Smooth muscle cell (in vitro differentiated cells): ENCODE measurements around the gene INHBC. TPM values are rescaled to one million over a fixed set of nuclear protein-coding genes. Genes with fewer than 3 reads are reported as not detected.

Experiments
- DNase-seq: peaks from one replicate; lab custom pipeline; 2025; ENCODE audit not compliant: unreplicated experiment; lab: John Stamatoyannopoulos, UW
- H2AFZ ChIP-seq: fragments of 200-600 bp; sonication (generic); 2 replicates; pipeline ENCODE4 v1.6.0; 2016; ENCODE audit warnings: antibody characterized with exemption, low read depth, mild to moderate bottlenecking
- H3F3A ChIP-seq: fragments of 200-600 bp; sonication (generic); 2 replicates; pipeline ENCODE4 v1.6.0; 2017; ENCODE audit warnings: antibody characterized with exemption, low read depth
- H3K27ac ChIP-seq: fragments of 200-600 bp; sonication (generic); 2 replicates; pipeline ENCODE4 v1.5.1; 2016; ENCODE audit warnings: low read depth, mild to moderate bottlenecking
- H3K27me3 ChIP-seq: fragments of 200-600 bp; sonication (generic); 2 replicates; pipeline ENCODE4 v1.6.1; 2016; ENCODE audit warnings: low read depth, mild to moderate bottlenecking
- H3K36me3 ChIP-seq: fragments of 200-600 bp; sonication (generic); 2 replicates; pipeline ENCODE4 v1.5.1; 2016; ENCODE audit warnings: low read depth
- H3K4me1 ChIP-seq: fragments of 200-600 bp; sonication (generic); 2 replicates; pipeline ENCODE4 v1.5.1; 2016; ENCODE audit warnings: low read depth
- H3K4me2 ChIP-seq: fragments of 200-600 bp; sonication (generic); 2 replicates; pipeline ENCODE4 v1.6.0; 2016; ENCODE audit warnings: mild to moderate bottlenecking
- H3K4me3 ChIP-seq: fragments of 200-600 bp; sonication (generic); 2 replicates; pipeline ENCODE4 v1.5.1; 2016; ENCODE audit warnings: mild to moderate bottlenecking
- H3K79me2 ChIP-seq: fragments of 200-600 bp; sonication (generic); 2 replicates; pipeline ENCODE4 v1.6.0; 2016; ENCODE audit warnings: low read depth, mild to moderate bottlenecking
- H3K9ac ChIP-seq: fragments of 200-600 bp; sonication (generic); 2 replicates; pipeline ENCODE4 v1.6.0; 2016; ENCODE audit warnings: low read depth
- H3K9me3 ChIP-seq: fragments of 200-600 bp; sonication (generic); replicated peaks from 2 replicates; pipeline ENCODE4 v1.5.1; 2016; ENCODE audit warnings: low read depth
- H4K20me1 ChIP-seq: fragments of 200-600 bp; sonication (generic); 2 replicates; pipeline ENCODE4 v1.6.0; 2016; ENCODE audit warnings: low read depth
- CTCF ChIP-seq: fragments of 200-600 bp; sonication (generic); IDR thresholded peaks from 2 replicates; pipeline ENCODE4 v1.5.1; 2017; ENCODE audit warnings: borderline replicate concordance, mild to moderate bottlenecking, antibody characterized with exemption; ENCODE audit not compliant: insufficient read depth, poor library complexity, severe bottlenecking
- whole genome bisulfite sequencing: methylation state at CpG from one replicate; pipeline ENCODE4 v1.1.7; 2016; ENCODE audit warnings: low lambda C conversion rate; 5-methylcytosine and 5-hydroxymethylcytosine counted together
- polyA plus RNA-seq: library from polyadenylated mRNA; unstranded; fragments of >200 nt; fragmentation: Nextera tagmentation; extraction: Ambion mirVana; gene quantifications from 2 replicates; pipeline ENCODE4 v1.2.1, GENCODE V29; 2016
- total RNA-seq: library from RNA; depleted of rRNA; stranded (reverse); fragments of >200 nt; gene quantifications from 2 replicates; pipeline ENCODE4 v1.2.3, GENCODE V29; 2014

Gene INHBC
- total and polyA plus RNA-seq, 2 experiments from 2014 or later: 0.42 TPM; not detected in 1

GRCh38 chr12:57487055-57487596 is 52.5 kb downstream of the INHBC start:
- Histone ChIP-seq H3K4me2 (peak overlapping the region; percentile 96), H3F3A (no peaks in the 10 kb centered on the region), H3K36me3 (peaks cover 9% of the 10 kb centered on the region), H3K4me1 (peaks cover 11% of the 10 kb centered on the region), H3K27me3 (no peaks in the 10 kb centered on the region), H3K79me2 (peaks cover 27% of the 10 kb centered on the region), H3K4me3 (peak overlapping the region; percentile 89), H4K20me1 (no peaks in the 10 kb centered on the region), H3K27ac (no peak overlapping the region), H3K9me3 (no peaks in the 10 kb centered on the region), H3K9ac (no peak overlapping the region), H2AFZ (peak overlapping the region; percentile 69)
- WGBS: 94% methylated on average over 27 of the region's 27 CpGs
- no peak for DNase-seq
- TF ChIP-seq CTCF: no peak

GRCh38 chr12:57487597-57488401 is 53.2 kb downstream of the INHBC start, which contains the start of gene MARS1:
MARS1 (plus strand) TSS chr12:57488068; CDS start chr12:57488091, 23 bp downstream.
- DNase-seq: peak; percentile 50
- Histone ChIP-seq H3K27me3 (no peaks in the 10 kb centered on the region), H3K27ac (peak within 1 kb of the TSS; percentile 61), H3K4me2 (peak within 1 kb of the TSS; percentile 96), H3K4me3 (peak within 1 kb of the TSS; percentile 89), H3K4me1 (peaks cover 11% of the 10 kb centered on the region), H3K9me3 (no peaks in the 10 kb centered on the region), H3F3A (no peaks in the 10 kb centered on the region), H2AFZ (peak within 1 kb of the TSS; percentile 69), H3K79me2 (peaks cover 27% of the 10 kb centered on the region), H4K20me1 (peaks cover 2% of the 10 kb centered on the region), H3K36me3 (peaks cover 10% of the 10 kb centered on the region), H3K9ac (peak within 1 kb of the TSS; percentile 90)
- whole genome bisulfite sequencing: 17% methylated on average over 43 of the region's 47 CpGs
- no peak for TF ChIP-seq CTCF

- Histone ChIP-seq H3K36me3 (peaks cover 13% of the 10 kb centered on the region), H3K9me3 (no peaks in the 10 kb centered on the region), H3K4me3 (peak overlapping the region; percentile 89), H3K4me1 (peaks cover 11% of the 10 kb centered on the region), H3K27me3 (no peaks in the 10 kb centered on the region), H3F3A (no peaks in the 10 kb centered on the region), H3K79me2 (peaks cover 27% of the 10 kb centered on the region), H3K4me2 (peak overlapping the region; percentile 96), H3K9ac (peak overlapping the region; percentile 90), H4K20me1 (peaks cover 5% of the 10 kb centered on the region), H2AFZ (peak overlapping the region; percentile 20), H3K27ac (peak overlapping the region; percentile 61)
- TF ChIP-seq CTCF: no peak
- whole genome bisulfite sequencing: 33% methylated on average over 11 of the region's 11 CpGs
- no peak for DNase-seq
Measured at GRCh38 chr12:57488402-57489156, 54.0 kb downstream of the INHBC start.
